ENCODE measurements around the gene HEPN1.

HEPN1 gene

GRCh38 chr11:124886978-124887666 is 31.9 kb upstream of the HEPN1 start:
- no peak overlapping the region for H3K9ac ChIP-seq (ENCODE audit: low read length)
- no peaks in the 10 kb centered on the region for H3K79me2 ChIP-seq (ENCODE audit: insufficient read depth, low read length)
- H3K9me3 ChIP-seq (ENCODE audit: insufficient read depth, low read length), result no peaks in the 10 kb centered on the region
- H2AFZ ChIP-seq (ENCODE audit: low read depth, low read length, severe bottlenecking), result no peak overlapping the region
- TF ChIP-seq EZH2phosphoT487 (conservative IDR thresholded peaks at IDR 0.05; ENCODE audit: low read length) (no peak), CTCF (IDR thresholded peaks at IDR 0.05; ENCODE audit: insufficient read depth, low read length, poor library complexity, severe bottlenecking) (no peak)
- H3K4me3 ChIP-seq (ENCODE audit: insufficient read depth, low read length, poor library complexity, severe bottlenecking), result no peak overlapping the region
- no peak overlapping the region for H3K27ac ChIP-seq (ENCODE audit: low read depth, low read length)
- H4K20me1 ChIP-seq (ENCODE audit: low read depth, low read length), result no peaks in the 10 kb centered on the region
- H3K4me2 ChIP-seq (ENCODE audit: low read depth, low read length, poor library complexity, severe bottlenecking), result no peak overlapping the region
- H3K36me3 ChIP-seq (ENCODE audit: low read length), result no peaks in the 10 kb centered on the region
- no peaks in the 10 kb centered on the region for H3F3A ChIP-seq (ENCODE audit: insufficient read depth)
- H3K27me3 ChIP-seq (ENCODE audit: low read length), result no peaks in the 10 kb centered on the region
- H3K9me2 ChIP-seq (replicated peaks; ENCODE audit: insufficient read depth, low read length), result no peaks in the 10 kb centered on the region

GRCh38 chr11:124887667-124888013 is 31.4 kb upstream of the HEPN1 start:
- no peak overlapping the region for H2AFZ ChIP-seq (ENCODE audit: low read depth, low read length, severe bottlenecking)
- no peak overlapping the region for H3K9ac ChIP-seq (ENCODE audit: low read length)
- no peaks in the 10 kb centered on the region for H3K36me3 ChIP-seq (ENCODE audit: low read length)
- no peaks in the 10 kb centered on the region for H3F3A ChIP-seq (ENCODE audit: insufficient read depth)
- H3K27ac ChIP-seq (ENCODE audit: low read depth, low read length), result no peak overlapping the region
- H4K20me1 ChIP-seq (ENCODE audit: low read depth, low read length), result no peaks in the 10 kb centered on the region
- TF ChIP-seq EZH2phosphoT487 (conservative IDR thresholded peaks at IDR 0.05; ENCODE audit: low read length), result no peak
- H3K4me2 ChIP-seq (ENCODE audit: low read depth, low read length, poor library complexity, severe bottlenecking), result no peak overlapping the region
- no peak overlapping the region for H3K4me3 ChIP-seq (ENCODE audit: insufficient read depth, low read length, poor library complexity, severe bottlenecking)
- H3K79me2 ChIP-seq (ENCODE audit: insufficient read depth, low read length), result no peaks in the 10 kb centered on the region
- H3K9me3 ChIP-seq (ENCODE audit: insufficient read depth, low read length), result no peaks in the 10 kb centered on the region
- H3K9me2 ChIP-seq (replicated peaks; ENCODE audit: insufficient read depth, low read length), result no peaks in the 10 kb centered on the region
- H3K27me3 ChIP-seq (ENCODE audit: low read length), result no peaks in the 10 kb centered on the region

GRCh38 chr11:124889191-124890091 is 29.6 kb upstream of the HEPN1 start:
- H4K20me1 ChIP-seq (ENCODE audit: low read depth, low read length), result no peaks in the 10 kb centered on the region
- no peak overlapping the region for H3K9ac ChIP-seq (ENCODE audit: low read length)
- no peaks in the 10 kb centered on the region for H3K79me2 ChIP-seq (ENCODE audit: insufficient read depth, low read length)
- no peaks in the 10 kb centered on the region for H3K9me2 ChIP-seq (replicated peaks; ENCODE audit: insufficient read depth, low read length)
- TF ChIP-seq EZH2phosphoT487 (conservative IDR thresholded peaks at IDR 0.05; ENCODE audit: low read length) (no peak), CTCF (IDR thresholded peaks at IDR 0.05; ENCODE audit: insufficient read depth, low read length, poor library complexity, severe bottlenecking) (no peak)
- H3K27ac ChIP-seq (ENCODE audit: low read depth, low read length), result no peak overlapping the region
- no peak overlapping the region for H2AFZ ChIP-seq (ENCODE audit: low read depth, low read length, severe bottlenecking)
- H3K9me3 ChIP-seq (ENCODE audit: insufficient read depth, low read length), result no peaks in the 10 kb centered on the region
- H3K27me3 ChIP-seq (ENCODE audit: low read length), result no peaks in the 10 kb centered on the region
- no peak overlapping the region for H3K4me2 ChIP-seq (ENCODE audit: low read depth, low read length, poor library complexity, severe bottlenecking)
- no peak overlapping the region for H3K4me3 ChIP-seq (ENCODE audit: insufficient read depth, low read length, poor library complexity, severe bottlenecking)
- H3F3A ChIP-seq (ENCODE audit: insufficient read depth), result no peaks in the 10 kb centered on the region
- no peaks in the 10 kb centered on the region for H3K36me3 ChIP-seq (ENCODE audit: low read length)

- Histone ChIP-seq H3K4me2 (ENCODE audit: low read depth, low read length, poor library complexity, severe bottlenecking) (no peak overlapping the region), H3K9me3 (ENCODE audit: insufficient read depth, low read length) (no peaks in the 10 kb centered on the region), H3K9ac (ENCODE audit: low read length) (no peak overlapping the region), H3K9me2 (replicated peaks; ENCODE audit: insufficient read depth, low read length) (no peaks in the 10 kb centered on the region), H3K27ac (ENCODE audit: low read depth, low read length) (no peak overlapping the region), H2AFZ (ENCODE audit: low read depth, low read length, severe bottlenecking) (no peak overlapping the region), H3K27me3 (ENCODE audit: low read length) (no peaks in the 10 kb centered on the region), H3F3A (ENCODE audit: insufficient read depth) (no peaks in the 10 kb centered on the region), H3K4me3 (ENCODE audit: insufficient read depth, low read length, poor library complexity, severe bottlenecking) (no peak overlapping the region), H3K36me3 (ENCODE audit: low read length) (no peaks in the 10 kb centered on the region), H3K79me2 (ENCODE audit: insufficient read depth, low read length) (no peaks in the 10 kb centered on the region), H4K20me1 (ENCODE audit: low read depth, low read length) (no peaks in the 10 kb centered on the region)
- no peak for TF ChIP-seq EZH2phosphoT487 (conservative IDR thresholded peaks at IDR 0.05; ENCODE audit: low read length)
- TF ChIP-seq CTCF (IDR thresholded peaks at IDR 0.05; ENCODE audit: insufficient read depth, low read length, poor library complexity, severe bottlenecking), result no peak
Measured at GRCh38 chr11:124890151-124890550, 28.9 kb upstream of the HEPN1 start.

All from SU-DHL-6 (cell line).